ENCODE measurements around the gene DTX3L. TPM values are rescaled to one million over a fixed set of nuclear protein-coding genes. Genes with fewer than 3 reads are reported as not detected.

DTX3L gene
- total and polyA plus RNA-seq, 10 of the 15 experiments (the other 5 are each of a cell fraction or from before 2014, with no cell fraction given), result 9.9 to 41.4 (median 21.7) TPM

DNA sequence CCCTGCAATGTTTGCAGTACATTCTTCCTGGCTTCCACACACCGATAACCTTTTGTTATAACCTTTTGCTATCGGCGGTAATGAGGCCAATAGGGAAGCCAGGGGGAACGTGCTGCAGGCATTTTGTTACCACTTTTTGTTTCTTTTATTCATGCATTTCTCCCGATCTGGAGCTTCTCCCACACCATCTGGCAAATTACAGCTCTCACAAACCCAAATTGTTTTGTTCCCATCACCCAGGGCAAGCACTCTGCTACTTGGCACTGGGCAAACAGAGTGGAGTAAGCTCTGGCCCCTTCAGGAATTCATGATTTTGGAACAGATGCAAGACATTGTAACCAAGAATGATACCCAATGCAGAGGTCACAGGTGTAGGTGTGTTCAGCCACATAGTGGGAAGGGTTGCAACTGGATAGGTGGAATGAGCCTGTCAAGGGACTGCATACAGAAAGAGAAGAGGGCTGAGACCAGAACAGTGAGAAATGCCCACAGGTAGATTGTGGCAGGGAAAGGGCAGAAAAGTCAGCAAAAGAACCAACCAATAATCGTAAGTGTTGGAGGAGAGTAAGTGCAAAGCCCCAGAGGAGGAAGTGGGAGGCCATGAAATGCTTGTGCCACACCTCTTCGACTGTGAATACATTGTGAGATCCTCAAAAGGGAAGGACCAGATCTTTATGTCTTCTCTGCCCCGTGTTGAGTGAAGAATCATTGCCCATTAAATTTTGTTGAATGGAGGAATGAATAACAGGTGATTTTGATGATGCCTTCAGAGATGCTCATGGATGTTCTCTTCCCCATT lies 59.1 kb downstream of the DTX3L start:
- SMC1A ChIA-PET (ENCODE audit: uncharacterized antibody, unreplicated experiment), result interaction anchor here (7.3 to 9.3 kb wide), 5 partner anchors 18 to 55 kb away, joined by 57 to 183 read pairs (median 63); partner anchors contain the start of genes PARP14 and PARP15
- H2AFZ ChIP-seq (ENCODE audit: control insufficient read depth, low read depth, low read length), result no peak overlapping the region
- POLR2A ChIA-PET, result interaction anchor here (1.0 to 7.2 kb wide), 3 partner anchors 10 to 56 kb away, joined by 3 to 67 read pairs (median 4); partner anchors contain the start of gene PARP14
- no peak overlapping the region for H3K27ac ChIP-seq (ENCODE audit: control insufficient read depth, insufficient read depth)
- H3K9me3 ChIP-seq (replicated peaks; ENCODE audit: control insufficient read depth, insufficient read depth, low read length), result no peaks in the 10 kb centered on the region
- BruUV-seq (replicated peaks), result no TSS peak
- no peak overlapping the region for H3K4me2 ChIP-seq (ENCODE audit: control insufficient read depth, insufficient read depth)
- no peak for ATAC-seq
- no peaks in the 10 kb centered on the region for H3K27me3 ChIP-seq (replicated peaks in 1 of 2; ENCODE audit: control insufficient read depth in 2 of 2, insufficient read depth in 2 of 2, low read length in 1 of 2)
- in situ Hi-C loops (cut with MboI) (no loop called here), intact Hi-C loops (cut with micrococcal nuclease; ENCODE audit: unreplicated experiment) (no loop called here)
- no peak for DNase-seq (ENCODE audit: low read depth, low spot score)
- H3K79me2 ChIP-seq (ENCODE audit: control insufficient read depth, insufficient read depth, low read length), result no peaks in the 10 kb centered on the region
- RAD21 ChIA-PET (ENCODE audit: unreplicated experiment), result interaction anchor here (1.0 kb wide), 1 partner anchor 57 kb away, joined by 4 read pairs; no protein-coding TSS in a partner anchor
- 93% methylated on average over 8 of the region's 8 CpGs for WGBS (ENCODE audit: insufficient coverage, insufficient replicate concordance, low lambda C conversion rate, missing lambda C conversion rate)
- no peaks in the 10 kb centered on the region for H4K20me1 ChIP-seq (ENCODE audit: control insufficient read depth, insufficient read depth)
- no peak overlapping the region for H3K9ac ChIP-seq (ENCODE audit: control insufficient read depth, insufficient read depth, low read length)
- no peak for FAIRE-seq
- H3K36me3 ChIP-seq (ENCODE audit: control insufficient read depth in 2 of 2, insufficient read depth in 2 of 2, low read length in 1 of 2), result peaks cover 3 to 9% of the 10 kb centered on the region in 2 experiments; a peak in 3 of 4 replicates
- CTCF ChIA-PET, result interaction anchor here (1.3 to 2.2 kb wide), 3 partner anchors 17 to 61 kb away, joined by 4 to 10 read pairs (median 4); no protein-coding TSS in a partner anchor
- peaks cover 30% of the 10 kb centered on the region for H3K4me1 ChIP-seq (ENCODE audit: control insufficient read depth, insufficient read depth, low read length)
- TF ChIP-seq SPI1 (IDR thresholded peaks at IDR 0.05; ENCODE audit: borderline replicate concordance, insufficient read depth, low read depth, low read length) (peak; percentile 26; the same call in 1 of the 2 replicates), WRNIP1 (IDR thresholded peaks at IDR 0.05; ENCODE audit: borderline replicate concordance, low read depth, low read length) (no peak), BMI1 (IDR thresholded peaks at IDR 0.05; ENCODE audit: borderline replicate concordance) (no peak), ZBED1 (IDR thresholded peaks at IDR 0.05; ENCODE audit: borderline replicate concordance) (no peak)
- no peak overlapping the region for H3K4me3 ChIP-seq

Other genes starting within 250 kb of the DTX3L start
Only the 7 nearest of the 10 such genes appear.
- gene MIX23, start 181.1 kb upstream of the DTX3L start, total RNA-seq (2014; rRNA removed), result 44.1 and 66.5 TPM in 2 replicates
- gene MIX23, start 181.1 kb upstream of the DTX3L start, total RNA-seq (2014; rRNA removed; fragmentation: Illumina TruSeq; extraction: Trizol), result 130 and 138 TPM in 2 replicates
- 63.3 and 71.3 TPM in 2 replicates for gene MIX23, start 181.1 kb upstream of the DTX3L start, total RNA-seq (2021)
- gene MIX23, start 181.1 kb upstream of the DTX3L start, polyA plus RNA-seq (2011; rRNA removed), result 47.4 and 97.5 TPM in 2 replicates
- gene MIX23, start 181.1 kb upstream of the DTX3L start, polyA plus RNA-seq (2014; fragmentation: Illumina TruSeq; extraction: Trizol), result 176 and 238 TPM in 2 replicates
- 10 to 100 TPM; 30.0 to 45.9 TPM for gene MIX23, start 181.1 kb upstream of the DTX3L start, polyA plus RNA-seq (2014; fragmentation: Nextera tagmentation; extraction: Ambion mirVana)
- gene MIX23, start 181.1 kb upstream of the DTX3L start, polyA plus RNA-seq (2014; rRNA removed), result 66.6 and 92.3 TPM in 2 replicates
- gene MIX23, start 181.1 kb upstream of the DTX3L start, polyA plus RNA-seq (2016; fragmentation: Nextera tagmentation; extraction: Ambion mirVana), result 10 to 100 TPM; 53.4 to 78.1 TPM
- gene FAM162A, start 180.2 kb upstream of the DTX3L start, total RNA-seq (2014; rRNA removed), result 59.2 and 60.7 TPM in 2 replicates
- 97.4 and 99.6 TPM in 2 replicates for gene FAM162A, start 180.2 kb upstream of the DTX3L start, total RNA-seq (2014; rRNA removed; fragmentation: Illumina TruSeq; extraction: Trizol)
- 73.6 and 76.4 TPM in 2 replicates for gene FAM162A, start 180.2 kb upstream of the DTX3L start, total RNA-seq (2021)
- 346 and 555 TPM in 2 replicates for gene FAM162A, start 180.2 kb upstream of the DTX3L start, polyA plus RNA-seq (2011; rRNA removed)
- 105 and 122 TPM in 2 replicates for gene FAM162A, start 180.2 kb upstream of the DTX3L start, polyA plus RNA-seq (2014; fragmentation: Illumina TruSeq; extraction: Trizol)
- gene FAM162A, start 180.2 kb upstream of the DTX3L start, polyA plus RNA-seq (2014; fragmentation: Nextera tagmentation; extraction: Ambion mirVana), result 100 to 1,000 TPM; 290 to 297 TPM
- 83.6 and 93.7 TPM in 2 replicates for gene FAM162A, start 180.2 kb upstream of the DTX3L start, polyA plus RNA-seq (2014; rRNA removed)
- gene FAM162A, start 180.2 kb upstream of the DTX3L start, polyA plus RNA-seq (2016; fragmentation: Nextera tagmentation; extraction: Ambion mirVana), result 100 to 1,000 TPM; 177 to 186 TPM
- gene WDR5B, start 148.3 kb upstream of the DTX3L start, total RNA-seq (2014; rRNA removed), result 4.0 and 5.9 TPM in 2 replicates
- 4.2 TPM in 2 replicates for gene WDR5B, start 148.3 kb upstream of the DTX3L start, total RNA-seq (2014; rRNA removed; fragmentation: Illumina TruSeq; extraction: Trizol)
- 2.9 and 3.4 TPM in 2 replicates for gene WDR5B, start 148.3 kb upstream of the DTX3L start, total RNA-seq (2021)
- gene WDR5B, start 148.3 kb upstream of the DTX3L start, polyA plus RNA-seq (2011; rRNA removed), result 7.9 and 11.5 TPM in 2 replicates
- gene WDR5B, start 148.3 kb upstream of the DTX3L start, polyA plus RNA-seq (2014; fragmentation: Illumina TruSeq; extraction: Trizol), result 3.8 and 3.9 TPM in 2 replicates
- gene WDR5B, start 148.3 kb upstream of the DTX3L start, polyA plus RNA-seq (2014; fragmentation: Nextera tagmentation; extraction: Ambion mirVana), result 1 to 10 TPM; 1.7 to 2.4 TPM
- gene WDR5B, start 148.3 kb upstream of the DTX3L start, polyA plus RNA-seq (2014; rRNA removed), result 3.2 and 3.6 TPM in 2 replicates
- 1 to 10 TPM; 2.8 to 2.9 TPM for gene WDR5B, start 148.3 kb upstream of the DTX3L start, polyA plus RNA-seq (2016; fragmentation: Nextera tagmentation; extraction: Ambion mirVana)
- gene KPNA1, start 49.4 kb upstream of the DTX3L start, total RNA-seq (2014; rRNA removed), result 16.1 and 18.6 TPM in 2 replicates
- gene KPNA1, start 49.4 kb upstream of the DTX3L start, total RNA-seq (2014; rRNA removed; fragmentation: Illumina TruSeq; extraction: Trizol), result 29.7 and 29.9 TPM in 2 replicates
- gene KPNA1, start 49.4 kb upstream of the DTX3L start, total RNA-seq (2021), result 52.7 and 52.8 TPM in 2 replicates
- gene KPNA1, start 49.4 kb upstream of the DTX3L start, polyA plus RNA-seq (2011; rRNA removed), result 45.6 and 56.3 TPM in 2 replicates
- gene KPNA1, start 49.4 kb upstream of the DTX3L start, polyA plus RNA-seq (2014; fragmentation: Illumina TruSeq; extraction: Trizol), result 50.9 and 54.9 TPM in 2 replicates
- 1 to 10 TPM; 8.5 to 8.8 TPM for gene KPNA1, start 49.4 kb upstream of the DTX3L start, polyA plus RNA-seq (2014; fragmentation: Nextera tagmentation; extraction: Ambion mirVana)
- 33.4 and 37.6 TPM in 2 replicates for gene KPNA1, start 49.4 kb upstream of the DTX3L start, polyA plus RNA-seq (2014; rRNA removed)
- gene KPNA1, start 49.4 kb upstream of the DTX3L start, polyA plus RNA-seq (2016; fragmentation: Nextera tagmentation; extraction: Ambion mirVana), result 10 to 100 TPM; 44.4 to 46.8 TPM
- 41.3 and 54.2 TPM in 2 replicates for gene PARP9, start within 50 bp of the DTX3L start, total RNA-seq (2014; rRNA removed)
- gene PARP9, start within 50 bp of the DTX3L start, total RNA-seq (2014; rRNA removed; fragmentation: Illumina TruSeq; extraction: Trizol), result 58.9 and 61.8 TPM in 2 replicates
- 46.2 and 49.6 TPM in 2 replicates for gene PARP9, start within 50 bp of the DTX3L start, total RNA-seq (2021)
- gene PARP9, start within 50 bp of the DTX3L start, polyA plus RNA-seq (2011; rRNA removed), result 122 and 154 TPM in 2 replicates
- 69.4 and 91.3 TPM in 2 replicates for gene PARP9, start within 50 bp of the DTX3L start, polyA plus RNA-seq (2014; fragmentation: Illumina TruSeq; extraction: Trizol)
- gene PARP9, start within 50 bp of the DTX3L start, polyA plus RNA-seq (2014; fragmentation: Nextera tagmentation; extraction: Ambion mirVana), result 10 to 100 TPM; 34.0 to 40.4 TPM
- 44.8 and 56.6 TPM in 2 replicates for gene PARP9, start within 50 bp of the DTX3L start, polyA plus RNA-seq (2014; rRNA removed)
- 10 to 100 TPM; 40.7 to 46.0 TPM for gene PARP9, start within 50 bp of the DTX3L start, polyA plus RNA-seq (2016; fragmentation: Nextera tagmentation; extraction: Ambion mirVana)
- gene PARP15, start 13.3 kb downstream of the DTX3L start, total RNA-seq (2014; rRNA removed), result 38.9 and 45.0 TPM in 2 replicates
- gene PARP15, start 13.3 kb downstream of the DTX3L start, total RNA-seq (2014; rRNA removed; fragmentation: Illumina TruSeq; extraction: Trizol), result 37.2 and 41.8 TPM in 2 replicates
- 33.2 and 35.3 TPM in 2 replicates for gene PARP15, start 13.3 kb downstream of the DTX3L start, total RNA-seq (2021)
- gene PARP15, start 13.3 kb downstream of the DTX3L start, polyA plus RNA-seq (2011; rRNA removed), result 234 and 299 TPM in 2 replicates
- gene PARP15, start 13.3 kb downstream of the DTX3L start, polyA plus RNA-seq (2014; fragmentation: Illumina TruSeq; extraction: Trizol), result 68.7 and 104 TPM in 2 replicates
- gene PARP15, start 13.3 kb downstream of the DTX3L start, polyA plus RNA-seq (2014; fragmentation: Nextera tagmentation; extraction: Ambion mirVana), result 1 to 10 TPM; 9.0 to 9.7 TPM
- gene PARP15, start 13.3 kb downstream of the DTX3L start, polyA plus RNA-seq (2014; rRNA removed), result 67.1 and 74.7 TPM in 2 replicates
- gene PARP15, start 13.3 kb downstream of the DTX3L start, polyA plus RNA-seq (2016; fragmentation: Nextera tagmentation; extraction: Ambion mirVana), result 10 to 100 TPM; 17.7 to 21.1 TPM
- 111 and 132 TPM in 2 replicates for gene PARP14, start 116.5 kb downstream of the DTX3L start, total RNA-seq (2014; rRNA removed)
- gene PARP14, start 116.5 kb downstream of the DTX3L start, total RNA-seq (2014; rRNA removed; fragmentation: Illumina TruSeq; extraction: Trizol), result 140 and 143 TPM in 2 replicates
- gene PARP14, start 116.5 kb downstream of the DTX3L start, total RNA-seq (2021), result 87.0 and 95.5 TPM in 2 replicates
- 189 and 253 TPM in 2 replicates for gene PARP14, start 116.5 kb downstream of the DTX3L start, polyA plus RNA-seq (2011; rRNA removed)
- gene PARP14, start 116.5 kb downstream of the DTX3L start, polyA plus RNA-seq (2014; fragmentation: Illumina TruSeq; extraction: Trizol), result 92.0 and 115 TPM in 2 replicates
- 10 to 100 TPM; 21.6 to 57.0 TPM for gene PARP14, start 116.5 kb downstream of the DTX3L start, polyA plus RNA-seq (2014; fragmentation: Nextera tagmentation; extraction: Ambion mirVana)
- 76.3 and 93.3 TPM in 2 replicates for gene PARP14, start 116.5 kb downstream of the DTX3L start, polyA plus RNA-seq (2014; rRNA removed)
- gene PARP14, start 116.5 kb downstream of the DTX3L start, polyA plus RNA-seq (2016; fragmentation: Nextera tagmentation; extraction: Ambion mirVana), result 10 to 100 TPM; 39.8 to 44.3 TPM